HepG2 (cell line): ENCODE measurements around the gene HYOU1. TPM values are rescaled to one million over a fixed set of nuclear protein-coding genes. Genes with fewer than 3 reads are reported as not detected.
A peak's percentile ranks its signal among the peaks of the same experiment; 100 is the strongest.

ENCODE experiments used
- CC2D1A ChIP-seq: sonication (generic); formaldehyde crosslinking; IDR thresholded peaks from 2 replicates; pipeline ENCODE4 v1.8.1; 2023; ENCODE audit warnings: mild to moderate bottlenecking, missing genetic modification reagents
- CHD2 ChIP-seq: IDR thresholded peaks from 2 replicates; pipeline ENCODE4 v1.6.1; 2011; ENCODE audit warnings: low read depth, low read length, improper control_type of control experiment
- FLYWCH1 ChIP-seq: sonication (generic); formaldehyde crosslinking; IDR thresholded peaks from 2 replicates; pipeline ENCODE4 v1.8.1; 2023; ENCODE audit warnings: mild to moderate bottlenecking, missing genetic modification reagents
- HIVEP1 ChIP-seq: sonication (generic); formaldehyde crosslinking; IDR thresholded peaks from 2 replicates; pipeline ENCODE4 v1.4.0; 2020; ENCODE audit warnings: mild to moderate bottlenecking, missing genetic modification reagents
- TGIF2 ChIP-seq: IDR thresholded peaks from 2 replicates; pipeline ENCODE4 v1.6.1; 2016; ENCODE audit warnings: control low read depth, missing compliant biosample characterization
- ZNF232 ChIP-seq: sonication (generic); formaldehyde crosslinking; IDR thresholded peaks from 2 replicates; pipeline ENCODE4 v1.4.0; 2020; ENCODE audit warnings: missing genetic modification reagents, borderline replicate concordance
- ZNF3 ChIP-seq: IDR thresholded peaks from 2 replicates; pipeline ENCODE4 v1.7.0; 2017; ENCODE audit warnings: inconsistent platforms
- ZNF30 ChIP-seq: sonication (generic); formaldehyde crosslinking; IDR thresholded peaks from 2 replicates; pipeline ENCODE4 v1.5.0; 2020; ENCODE audit warnings: mild to moderate bottlenecking, missing genetic modification reagents
- ZNF674 ChIP-seq: sonication (generic); formaldehyde crosslinking; IDR thresholded peaks from 2 replicates; pipeline ENCODE4 v1.5.0; 2020; ENCODE audit warnings: low read depth, mild to moderate bottlenecking, missing genetic modification reagents
- ZNF678 ChIP-seq: sonication (generic); formaldehyde crosslinking; IDR thresholded peaks from 2 replicates; pipeline ENCODE4 v1.4.0; 2020; ENCODE audit warnings: mild to moderate bottlenecking, missing genetic modification reagents
- ZZZ3 ChIP-seq: sonication (generic); formaldehyde crosslinking; IDR thresholded peaks from 2 replicates; pipeline ENCODE4 v1.4.0; 2020; ENCODE audit warnings: missing genetic modification reagents, mild to moderate bottlenecking, borderline replicate concordance
- polyA plus RNA-seq, 8 experiments: library from polyadenylated mRNA; depleted of rRNA in 3 of 8; stranded (reverse) in 7 of 8; unstranded in 1 of 8; fragments of >200 nt; fragmentation: Illumina TruSeq in 4 of 8; extraction: Trizol in 4 of 8; gene quantifications; 2 replicates each; pipeline versions ENCODE4 v1.2.1 to v1.2.3, GENCODE V29; 2011 to 2016; ENCODE audit warnings: low read depth in 4 of 8, missing spikeins in 1 of 8, mixed read lengths in 1 of 8; ENCODE audit not compliant: insufficient read depth in 1 of 8
- total RNA-seq, 5 experiments: library from RNA; depleted of rRNA; stranded (reverse); fragments of >200 nt; fragmentation: Illumina TruSeq; extraction: Trizol; gene quantifications; 2 replicates each; pipeline ENCODE4 v1.2.3, GENCODE V29; 2016; ENCODE audit warnings: low read depth in 1 of 5
- TF ChIP-seq, protein P1 (sequence below): sonication (generic); formaldehyde crosslinking; IDR thresholded peaks from one replicate; pipeline ENCODE4 v1.5.1; 2020; ENCODE audit warnings: mild to moderate bottlenecking, missing genetic modification reagents; ENCODE audit errors: not compliant biosample characterization
- TF ChIP-seq, protein P2 (sequence below): sonication (generic); formaldehyde crosslinking; IDR thresholded peaks from 2 replicates; pipeline ENCODE4 v1.4.0; 2020; ENCODE audit warnings: missing genetic modification reagents; ENCODE audit errors: not compliant biosample characterization

HYOU1 gene
- total and polyA plus RNA-seq, 2 of the 13 experiments (the other 11 are each of a cell fraction or from before 2014, with no cell fraction given): 127 to 155 TPM

DNA sequence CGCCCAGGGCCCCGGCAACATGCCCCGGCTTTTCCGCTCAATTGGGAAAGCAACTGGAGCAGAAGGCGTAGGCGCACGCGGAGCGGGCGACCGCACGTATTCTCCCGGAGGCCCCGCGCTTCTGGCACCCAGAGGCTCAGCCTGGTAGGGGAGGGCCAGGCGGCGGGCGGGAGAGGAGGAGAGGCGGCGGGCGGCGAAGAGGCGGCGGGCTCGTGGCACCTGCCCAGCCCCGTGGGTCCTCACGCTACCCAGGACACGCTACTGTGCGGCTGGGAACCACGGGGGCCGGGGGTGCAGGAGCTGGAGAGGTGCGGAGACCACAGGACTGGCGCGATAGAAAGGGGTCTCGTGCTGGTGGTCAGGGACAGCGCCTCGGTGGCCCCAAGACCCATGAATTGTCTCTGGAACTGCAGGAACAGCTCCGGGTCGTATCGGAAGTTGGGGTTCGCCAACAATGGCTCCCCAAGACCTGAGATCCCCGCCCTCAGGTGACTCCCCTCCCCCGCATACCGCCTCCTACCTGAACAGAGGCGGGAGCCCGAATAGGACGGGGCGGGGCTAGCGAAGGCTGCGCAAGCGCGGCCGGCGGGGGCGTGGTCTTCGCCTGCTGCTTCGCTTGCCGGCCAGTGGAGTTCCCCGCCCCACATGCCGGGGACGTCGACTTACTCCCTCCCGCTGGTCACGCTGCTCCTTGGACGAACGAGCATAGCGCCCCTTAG lies 26.5 kb downstream of the HYOU1 start, which contains the start of gene SLC37A4 (continued):
- TF ChIP-seq, protein P1, sequence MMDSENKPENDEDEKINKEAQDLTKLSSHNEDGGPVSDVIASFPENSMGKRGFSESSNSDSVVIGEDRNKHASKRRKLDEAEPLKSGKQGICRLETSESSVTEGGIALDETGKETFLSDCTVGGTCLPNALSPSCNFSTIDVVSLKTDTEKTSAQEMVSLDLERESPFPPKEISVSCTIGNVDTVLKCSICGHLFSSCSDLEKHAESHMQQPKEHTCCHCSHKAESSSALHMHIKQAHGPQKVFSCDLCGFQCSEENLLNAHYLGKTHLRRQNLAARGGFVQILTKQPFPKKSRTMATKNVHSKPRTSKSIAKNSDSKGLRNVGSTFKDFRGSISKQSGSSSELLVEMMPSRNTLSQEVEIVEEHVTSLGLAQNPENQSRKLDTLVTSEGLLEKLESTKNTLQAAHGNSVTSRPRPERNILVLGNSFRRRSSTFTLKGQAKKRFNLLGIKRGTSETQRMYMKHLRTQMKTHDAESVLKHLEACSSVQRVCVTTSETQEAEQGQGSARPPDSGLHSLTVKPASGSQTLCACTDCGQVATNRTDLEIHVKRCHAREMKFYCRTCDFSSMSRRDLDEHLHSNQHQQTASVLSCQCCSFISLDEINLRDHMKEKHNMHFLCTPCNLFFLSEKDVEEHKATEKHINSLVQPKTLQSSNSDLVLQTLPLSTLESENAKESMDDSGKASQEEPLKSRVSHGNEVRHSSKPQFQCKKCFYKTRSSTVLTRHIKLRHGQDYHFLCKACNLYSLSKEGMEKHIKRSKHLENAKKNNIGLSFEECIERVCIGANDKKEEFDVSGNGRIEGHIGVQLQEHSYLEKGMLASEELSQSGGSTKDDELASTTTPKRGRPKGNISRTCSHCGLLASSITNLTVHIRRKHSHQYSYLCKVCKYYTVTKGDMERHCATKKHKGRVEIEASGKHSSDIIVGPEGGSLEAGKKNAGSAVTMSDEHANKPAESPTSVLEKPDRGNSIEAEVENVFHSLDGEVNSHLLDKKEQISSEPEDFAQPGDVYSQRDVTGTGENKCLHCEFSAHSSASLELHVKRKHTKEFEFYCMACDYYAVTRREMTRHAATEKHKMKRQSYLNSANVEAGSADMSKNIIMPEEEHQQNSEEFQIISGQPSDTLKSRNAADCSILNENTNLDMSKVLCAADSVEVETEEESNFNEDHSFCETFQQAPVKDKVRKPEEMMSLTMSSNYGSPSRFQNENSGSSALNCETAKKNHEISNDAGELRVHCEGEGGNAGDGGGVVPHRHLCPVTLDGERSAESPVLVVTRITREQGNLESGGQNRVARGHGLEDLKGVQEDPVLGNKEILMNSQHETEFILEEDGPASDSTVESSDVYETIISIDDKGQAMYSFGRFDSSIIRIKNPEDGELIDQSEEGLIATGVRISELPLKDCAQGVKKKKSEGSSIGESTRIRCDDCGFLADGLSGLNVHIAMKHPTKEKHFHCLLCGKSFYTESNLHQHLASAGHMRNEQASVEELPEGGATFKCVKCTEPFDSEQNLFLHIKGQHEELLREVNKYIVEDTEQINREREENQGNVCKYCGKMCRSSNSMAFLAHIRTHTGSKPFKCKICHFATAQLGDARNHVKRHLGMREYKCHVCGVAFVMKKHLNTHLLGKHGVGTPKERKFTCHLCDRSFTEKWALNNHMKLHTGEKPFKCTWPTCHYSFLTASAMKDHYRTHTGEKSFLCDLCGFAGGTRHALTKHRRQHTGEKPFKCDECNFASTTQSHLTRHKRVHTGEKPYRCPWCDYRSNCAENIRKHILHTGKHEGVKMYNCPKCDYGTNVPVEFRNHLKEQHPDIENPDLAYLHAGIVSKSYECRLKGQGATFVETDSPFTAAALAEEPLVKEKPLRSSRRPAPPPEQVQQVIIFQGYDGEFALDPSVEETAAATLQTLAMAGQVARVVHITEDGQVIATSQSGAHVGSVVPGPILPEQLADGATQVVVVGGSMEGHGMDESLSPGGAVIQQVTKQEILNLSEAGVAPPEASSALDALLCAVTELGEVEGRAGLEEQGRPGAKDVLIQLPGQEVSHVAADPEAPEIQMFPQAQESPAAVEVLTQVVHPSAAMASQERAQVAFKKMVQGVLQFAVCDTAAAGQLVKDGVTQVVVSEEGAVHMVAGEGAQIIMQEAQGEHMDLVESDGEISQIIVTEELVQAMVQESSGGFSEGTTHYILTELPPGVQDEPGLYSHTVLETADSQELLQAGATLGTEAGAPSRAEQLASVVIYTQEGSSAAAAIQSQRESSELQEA (CRISPR knock-in tag): no peak
- TF ChIP-seq FLYWCH1 (CRISPR knock-in tag): no peak; the same call in 1 of the 2 replicates
- 0 out of 2 replicates have a peak, but pooled peaks have one; percentile 56 for TF ChIP-seq ZNF674 (CRISPR knock-in tag)
- TF ChIP-seq ZNF30: no peak
- TF ChIP-seq TGIF2 (CRISPR knock-in tag): peak; percentile 78; the same call in 1 of the 2 replicates
- TF ChIP-seq ZNF232: peak; percentile 83
- no peak; the same call in 1 of the 2 replicates for TF ChIP-seq ZNF3 (CRISPR knock-in tag)
- TF ChIP-seq CHD2: no peak
- TF ChIP-seq HIVEP1 (CRISPR knock-in tag): peak; percentile 51
- TF ChIP-seq CC2D1A: no peak
- no peak for TF ChIP-seq ZNF678
- 0 out of 2 replicates have a peak, but pooled peaks have one; percentile 60 for TF ChIP-seq ZZZ3
- TF ChIP-seq, protein P2, sequence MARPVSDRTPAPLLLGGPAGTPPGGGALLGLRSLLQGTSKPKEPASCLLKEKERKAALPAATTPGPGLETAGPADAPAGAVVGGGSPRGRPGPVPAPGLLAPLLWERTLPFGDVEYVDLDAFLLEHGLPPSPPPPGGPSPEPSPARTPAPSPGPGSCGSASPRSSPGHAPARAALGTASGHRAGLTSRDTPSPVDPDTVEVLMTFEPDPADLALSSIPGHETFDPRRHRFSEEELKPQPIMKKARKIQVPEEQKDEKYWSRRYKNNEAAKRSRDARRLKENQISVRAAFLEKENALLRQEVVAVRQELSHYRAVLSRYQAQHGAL (CRISPR knock-in tag): no peak
